Measurements from ENCODE around the gene CTU2. TPM values are rescaled to one million over a fixed set of nuclear protein-coding genes. Genes with fewer than 3 reads are reported as not detected.

Gene CTU2
- total and polyA plus RNA-seq, 9 of the 15 experiments (the other 6 are each of a cell fraction or from before 2014, with no cell fraction given) = 1.3 to 105 (median 23.2) TPM

DNA sequence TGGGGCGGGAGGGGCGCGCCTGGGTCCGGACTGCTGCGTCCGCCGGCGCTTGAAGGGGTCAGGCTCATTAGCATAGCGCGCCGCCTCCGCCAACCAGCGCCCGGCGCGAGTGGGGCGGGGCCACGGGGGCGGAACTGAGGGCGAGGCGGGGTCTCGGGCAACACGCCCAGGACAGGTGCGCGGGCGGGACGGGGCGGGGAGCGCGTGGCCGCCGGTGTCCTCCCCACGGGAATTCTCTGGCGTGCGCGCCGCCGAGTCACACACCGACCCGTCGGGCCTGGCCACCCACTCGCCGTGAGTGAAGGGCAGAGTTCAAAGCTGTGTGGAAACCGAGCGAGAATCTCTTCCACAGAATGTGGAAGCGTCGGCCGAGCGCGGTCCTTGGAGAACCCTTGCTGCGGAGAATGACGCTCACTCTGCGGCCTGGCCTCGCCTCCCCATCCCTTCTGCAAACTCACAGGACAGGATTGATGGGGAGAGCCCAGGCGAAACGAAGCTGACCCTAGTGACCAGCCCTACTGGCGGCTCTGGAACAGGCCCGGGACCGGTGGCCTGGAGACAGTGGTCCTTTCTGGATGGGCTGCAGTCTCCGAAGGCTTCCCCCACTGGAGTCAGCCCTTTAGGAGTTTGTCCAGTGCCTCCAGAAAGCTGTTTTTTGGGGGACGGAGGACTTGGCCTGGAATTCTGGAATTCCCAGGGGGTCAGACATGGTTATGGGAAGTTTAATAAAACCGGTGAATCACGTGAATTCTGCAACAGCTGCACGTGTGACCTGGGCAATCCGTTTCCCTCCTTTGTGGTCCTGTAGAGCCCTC, 19.7 kb upstream of the CTU2 start, which contains the start of gene SNAI3 (continued):
- TF ChIP-seq KDM1A (IDR thresholded peaks at IDR 0.05) (peak in 1 of 2 experiments; percentile 32; a peak in 1 of 4 replicates), XRCC4 (IDR thresholded peaks at IDR 0.05; ENCODE audit: extremely low read depth, insufficient read depth, insufficient read length) (no peak), PRDM10 (IDR thresholded peaks at IDR 0.05; ENCODE audit: partially characterized antibody) (no peak), RBM14 (IDR thresholded peaks at IDR 0.05; ENCODE audit: borderline replicate concordance, insufficient read depth, low read depth, low read length) (no peak), DMBX1 (CRISPR knock-in tag; IDR thresholded peaks at IDR 0.05; ENCODE audit: borderline replicate concordance) (no peak), RBM22 (IDR thresholded peaks at IDR 0.05; ENCODE audit: low read depth, low read length, poor library complexity, severe bottlenecking) (no peak), RERE (CRISPR knock-in tag; IDR thresholded peaks at IDR 0.05; ENCODE audit: borderline replicate concordance) (no peak), RFX5 (IDR thresholded peaks at IDR 0.05; ENCODE audit: low read depth, low read length) (no peak), CBFA2T3 (IDR thresholded peaks at IDR 0.05) (no peak), SRSF7 (optimal IDR thresholded peaks at IDR 0.05; ENCODE audit: low read depth, low read length) (no peak), NR2C1 (IDR thresholded peaks at IDR 0.05) (no peak), NR2C1 (tag; IDR thresholded peaks at IDR 0.05) (no peak), SLC30A9 (CRISPR knock-in tag; IDR thresholded peaks at IDR 0.05) (no peak), NFYB (IDR thresholded peaks at IDR 0.05; ENCODE audit: extremely low read depth, insufficient read length) (peak; percentile 45)
- TF ChIP-seq, protein P1, sequence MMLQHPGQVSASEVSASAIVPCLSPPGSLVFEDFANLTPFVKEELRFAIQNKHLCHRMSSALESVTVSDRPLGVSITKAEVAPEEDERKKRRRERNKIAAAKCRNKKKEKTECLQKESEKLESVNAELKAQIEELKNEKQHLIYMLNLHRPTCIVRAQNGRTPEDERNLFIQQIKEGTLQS (IDR thresholded peaks at IDR 0.05) = no peak
- TF ChIP-seq, protein P1 (CRISPR knock-in tag; conservative IDR thresholded peaks at IDR 0.05) = no peak
